NCI-H510A (cell line): Measurements from ENCODE around the gene CLTB.
"Not testable (repeated sequence)": the region's sequence is repeated elsewhere in the genome, so short reads cannot be mapped to it uniquely, and the experiment has no call there.

Experiments used
- DNase-seq: peaks from one replicate; lab custom pipeline; 2025; lab: John Stamatoyannopoulos, UW

The CLTB gene

DNA sequence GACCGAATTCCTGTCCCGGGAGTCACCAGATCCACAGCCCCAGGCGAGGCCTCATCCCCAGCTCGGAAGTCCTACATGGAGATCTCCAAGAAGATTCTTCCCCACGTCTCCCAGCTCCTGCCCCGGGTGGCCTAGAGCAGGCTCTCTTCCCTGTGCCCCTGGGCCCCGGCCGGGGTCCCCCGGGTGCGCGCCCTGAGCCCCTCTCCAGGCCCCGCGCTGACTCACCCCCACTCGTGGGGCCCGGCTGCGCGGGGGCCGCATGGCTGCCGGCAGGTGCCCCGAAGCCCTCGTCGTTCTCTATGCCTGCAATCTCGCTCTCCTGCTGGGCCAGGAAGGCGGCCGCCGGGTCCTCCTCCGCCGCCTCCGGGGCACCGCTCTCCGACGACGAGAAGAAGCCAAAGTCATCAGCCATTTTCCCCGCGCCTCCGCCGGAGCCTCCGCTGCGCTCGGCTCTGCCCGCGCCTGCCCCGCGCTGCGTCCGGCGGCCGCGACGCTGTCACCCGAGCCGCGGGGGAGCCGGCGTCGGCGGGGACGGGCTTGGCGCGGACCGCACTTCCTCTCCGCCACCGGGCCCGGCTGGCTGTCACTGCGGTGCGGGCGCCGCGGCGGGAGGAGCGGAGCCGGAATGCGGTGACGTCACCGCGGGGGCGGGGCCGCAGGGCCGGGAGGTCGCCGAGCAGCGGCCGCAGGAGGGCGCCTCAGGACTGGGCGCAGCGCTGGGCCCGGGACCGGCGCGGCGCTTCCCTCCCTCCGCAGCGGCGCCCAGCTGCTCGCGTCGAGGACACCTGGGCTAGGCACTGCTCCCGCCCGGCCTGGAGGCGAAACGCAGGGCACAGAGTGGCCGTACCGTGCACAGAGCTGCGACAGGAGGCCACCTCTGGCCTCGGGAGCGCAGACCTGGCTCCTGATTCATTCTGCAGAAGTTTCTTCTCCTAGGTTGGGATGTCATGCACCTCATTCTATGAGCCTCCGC lies at the start of gene CLTB:
CLTB (minus strand) TSS at position 588 of the 973 bp plus-strand sequence; CDS start at position 412, 176 bp downstream.
- DNase-seq = peak; percentile 59

GRCh38 chr5:176463113-176463764 lies 46.9 kb upstream of the CLTB start:
- DNase-seq = no peak

GRCh38 chr5:176461349-176461748 lies 45.0 kb upstream of the CLTB start:
- DNase-seq = no peak

- DNase-seq = no peak
Observed at GRCh38 chr5:176458904-176459561, 42.7 kb upstream of the CLTB start.

GRCh38 chr5:176454724-176455394 lies 38.5 kb upstream of the CLTB start:
- no peak for DNase-seq

DNA sequence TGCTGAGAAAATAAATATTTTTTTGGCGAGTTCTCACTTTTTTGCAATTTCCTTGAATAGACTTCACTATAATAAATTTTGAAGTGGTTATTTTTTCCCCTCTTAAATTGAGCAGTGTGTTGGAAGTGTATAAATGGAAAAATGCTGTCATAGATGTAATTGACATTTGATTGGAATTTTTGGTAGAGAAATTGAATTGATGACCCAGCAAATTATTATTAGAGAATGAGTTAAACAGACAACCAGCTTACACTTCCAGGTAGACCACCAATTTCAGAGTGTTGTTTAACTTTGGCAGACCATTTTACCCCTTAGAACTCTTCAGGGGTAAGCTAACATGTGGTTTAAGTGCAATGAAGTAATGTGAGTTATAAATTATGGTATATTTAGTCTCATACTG lies 33.7 kb upstream of the CLTB start:
- no peak for DNase-seq

GRCh38 chr5:176447978-176448608 lies 31.8 kb upstream of the CLTB start, which contains the start of gene FAF2:
Gene FAF2, plus strand, starts transcription at chr5:176448385. Its CDS starts 23 bp downstream, at chr5:176448408.
- peak; percentile 80 for DNase-seq

- DNase-seq = no peak
Observed at GRCh38 chr5:176447591-176447977, 31.2 kb upstream of the CLTB start.

DNA sequence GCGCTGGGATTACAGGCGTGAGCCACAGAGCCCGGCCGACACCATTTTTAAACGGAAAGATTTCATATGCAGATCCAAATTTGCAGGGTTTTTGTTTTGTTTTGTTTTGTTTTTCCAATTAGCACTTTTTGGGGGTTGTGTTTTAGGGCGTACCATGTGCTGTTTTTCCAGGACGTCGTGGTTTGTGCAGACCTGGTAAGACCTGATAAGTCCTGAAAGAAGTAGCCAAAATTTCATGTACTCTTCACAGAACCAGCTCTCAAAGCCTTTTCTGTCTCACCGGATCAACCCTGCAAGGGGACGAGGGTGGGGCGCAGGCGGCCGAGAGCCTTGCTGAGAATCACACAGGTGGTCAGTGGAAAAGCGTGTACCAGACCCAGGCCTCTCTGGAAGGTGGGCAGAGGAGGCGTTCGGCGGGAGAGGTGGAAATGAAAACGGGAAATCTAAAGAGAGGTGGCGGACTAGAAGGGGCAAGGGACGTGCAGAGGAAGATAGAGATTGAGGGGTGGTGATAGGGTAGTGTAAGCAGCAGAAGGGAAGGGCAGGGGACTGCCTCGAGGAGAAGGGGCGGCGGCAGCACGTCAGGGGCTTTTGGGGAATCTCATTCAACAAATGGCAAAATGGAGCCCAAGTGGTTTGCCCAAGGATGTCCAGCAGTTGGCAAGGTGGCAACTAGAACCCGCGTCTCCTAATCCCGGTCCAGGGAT lies 30.7 kb upstream of the CLTB start:
- DNase-seq = no peak

- DNase-seq = no peak
Observed at GRCh38 chr5:176446028-176446665, 29.8 kb upstream of the CLTB start.

DNA sequence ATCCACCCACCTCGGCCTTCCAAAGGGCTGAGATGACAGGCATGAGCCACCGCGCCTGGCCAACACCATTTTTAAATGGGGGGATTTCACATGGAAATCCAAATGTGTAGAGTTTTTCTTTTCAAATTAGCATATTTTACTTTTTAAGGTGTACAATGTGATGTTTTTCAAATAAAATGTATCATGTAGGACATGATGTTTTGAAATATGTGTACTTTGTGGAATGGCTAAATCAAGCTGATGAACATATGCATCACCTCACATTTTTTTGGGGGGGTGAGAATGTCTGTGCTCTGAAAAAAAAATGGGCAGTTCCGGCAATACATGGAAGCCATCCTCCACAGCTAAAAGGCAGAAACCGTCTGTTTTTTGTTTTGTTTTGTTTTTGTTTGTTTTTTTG lies 28.4 kb upstream of the CLTB start:
- DNase-seq = no peak

GRCh38 chr5:176442911-176443310 lies 26.6 kb upstream of the CLTB start:
- DNase-seq = not testable (repeated sequence)

- DNase-seq = no peak
Observed at GRCh38 chr5:176441921-176442323, 25.6 kb upstream of the CLTB start.

DNA sequence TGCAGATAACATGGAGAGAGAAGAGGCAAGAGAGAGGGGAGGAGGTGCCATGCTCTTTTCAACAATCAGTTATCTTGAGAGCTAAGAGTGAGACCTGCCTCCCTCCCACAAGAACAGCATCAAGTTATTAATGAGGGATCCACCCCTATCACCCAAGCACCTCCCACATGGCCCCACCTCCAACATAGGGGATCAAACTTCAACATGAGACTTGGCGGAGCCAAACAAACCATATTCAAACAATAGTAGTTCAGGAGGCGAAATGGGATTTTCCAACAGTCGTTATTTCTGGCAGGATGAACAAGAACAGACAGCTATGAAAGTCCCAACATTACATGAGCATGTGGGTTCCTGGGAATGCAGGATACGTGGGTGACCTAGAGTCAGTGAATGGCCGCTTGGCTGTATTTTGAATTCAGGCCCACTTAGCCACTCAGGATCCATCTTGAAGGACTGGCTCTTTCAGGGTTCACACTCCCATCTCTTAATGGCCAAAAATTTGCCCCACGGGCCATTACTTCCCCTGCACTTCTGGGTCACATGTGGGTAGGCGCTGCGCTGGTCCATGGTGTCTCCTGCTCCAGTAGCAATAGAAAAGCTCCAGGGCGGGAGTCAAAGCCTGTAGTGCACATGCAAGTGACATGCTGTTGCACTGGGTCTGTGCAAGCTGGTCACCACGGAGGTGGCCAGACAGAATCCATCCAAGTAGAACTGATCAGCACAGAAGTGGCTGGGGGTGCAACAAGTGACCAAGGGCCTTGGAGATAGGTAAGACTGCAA lies 24.8 kb upstream of the CLTB start:
- no peak for DNase-seq

DNA sequence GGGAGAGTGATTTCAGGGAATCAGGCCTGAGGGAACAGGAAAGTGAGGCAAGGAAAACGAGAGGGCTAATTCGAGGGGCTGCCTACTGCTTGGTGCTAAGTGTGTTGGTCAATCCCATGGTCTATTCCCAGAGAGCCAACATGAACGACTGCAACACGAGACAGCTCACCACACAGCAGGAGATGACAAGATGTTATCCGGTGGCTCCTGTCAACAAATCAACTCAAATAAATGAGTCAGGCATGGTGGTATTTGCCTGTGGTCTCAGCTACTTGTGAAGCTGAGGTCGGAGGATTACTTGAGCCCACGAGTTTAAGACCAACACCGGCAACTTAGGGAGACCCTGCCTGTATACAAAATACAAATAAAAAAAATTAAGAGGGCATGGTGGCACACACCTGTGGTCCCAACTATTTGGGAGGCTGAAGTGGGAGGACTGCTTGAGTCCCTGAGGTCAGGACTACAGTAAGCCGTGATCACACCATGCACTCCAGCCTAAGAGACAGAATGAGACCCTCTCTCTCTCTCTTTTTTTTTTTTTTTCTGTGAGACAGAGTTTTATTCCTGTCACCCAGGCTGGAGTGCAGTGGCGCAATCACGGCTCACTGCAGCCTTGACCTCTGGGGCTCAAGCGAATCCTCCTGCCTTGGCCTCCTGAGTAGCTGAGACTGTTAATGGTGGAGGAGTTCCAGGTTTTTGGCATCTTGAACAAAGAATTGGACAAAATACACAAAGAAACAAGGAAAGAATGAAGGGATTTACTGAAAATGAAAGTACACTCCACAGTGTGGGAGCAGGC lies 22.8 kb upstream of the CLTB start:
- DNase-seq = no peak

- no peak for DNase-seq
Observed at GRCh38 chr5:176436656-176437055, 20.3 kb upstream of the CLTB start.

- DNase-seq = no peak
Observed at GRCh38 chr5:176432707-176433106, 16.4 kb upstream of the CLTB start.

GRCh38 chr5:176429972-176430371 lies 13.6 kb upstream of the CLTB start:
- DNase-seq = no peak

- no peak for DNase-seq
Observed at GRCh38 chr5:176427971-176428370, 11.6 kb upstream of the CLTB start.
